Endometrium (tissue), 2 donors: Measurements from ENCODE around the gene MRPL40.

ENCODE experiments used
- FAIRE-seq: peaks from 2 replicates; lab custom pipeline; 2012; peaks lifted over from hg19 to GRCh38; lab: Jason Lieb, UNC
- donor health status: control.
- donor health status: control.

The MRPL40 gene

GRCh38 chr22:19432133-19432851, at the start of gene MRPL40:
Gene MRPL40 (plus strand): TSS chr22:19432545. CDS start chr22:19432555, 10 bp downstream.
- FAIRE-seq = no peak

GRCh38 chr22:19383292-19383691, 49.1 kb upstream of the MRPL40 start:
- FAIRE-seq = no peak

GRCh38 chr22:19385221-19385906, 47.0 kb upstream of the MRPL40 start:
- no peak for FAIRE-seq

- no peak for FAIRE-seq
Observed at GRCh38 chr22:19386248-19386647, 46.1 kb upstream of the MRPL40 start.

GRCh38 chr22:19387038-19387437, 45.3 kb upstream of the MRPL40 start:
- FAIRE-seq = no peak

- FAIRE-seq = no peak
Observed at GRCh38 chr22:19387575-19387974, 44.8 kb upstream of the MRPL40 start.

GRCh38 chr22:19393704-19394103, 38.6 kb upstream of the MRPL40 start:
- no peak for FAIRE-seq

- no peak for FAIRE-seq
Observed at GRCh38 chr22:19394274-19395050, 37.9 kb upstream of the MRPL40 start.

- FAIRE-seq = no peak
Observed at GRCh38 chr22:19395276-19395675, 37.1 kb upstream of the MRPL40 start.

GRCh38 chr22:19396561-19396933, 35.8 kb upstream of the MRPL40 start:
- no peak for FAIRE-seq

GRCh38 chr22:19396934-19397733, 35.2 kb upstream of the MRPL40 start:
- FAIRE-seq = no peak

- no peak for FAIRE-seq
Observed at GRCh38 chr22:19397734-19398104, 34.6 kb upstream of the MRPL40 start.

GRCh38 chr22:19398206-19398605, 34.1 kb upstream of the MRPL40 start:
- FAIRE-seq = no peak

- no peak for FAIRE-seq
Observed at GRCh38 chr22:19398652-19399051, 33.7 kb upstream of the MRPL40 start.

GRCh38 chr22:19400881-19401280, 31.5 kb upstream of the MRPL40 start:
- no peak for FAIRE-seq

- no peak for FAIRE-seq
Observed at GRCh38 chr22:19401483-19401882, 30.9 kb upstream of the MRPL40 start.

GRCh38 chr22:19402642-19403191, 29.6 kb upstream of the MRPL40 start:
- no peak for FAIRE-seq

- FAIRE-seq = no peak
Observed at GRCh38 chr22:19404676-19405075, 27.7 kb upstream of the MRPL40 start.

GRCh38 chr22:19405133-19405532, 27.2 kb upstream of the MRPL40 start:
- FAIRE-seq = no peak

- no peak for FAIRE-seq
Observed at GRCh38 chr22:19405652-19406051, 26.7 kb upstream of the MRPL40 start.

- no peak for FAIRE-seq
Observed at GRCh38 chr22:19406281-19406811, 26.0 kb upstream of the MRPL40 start.

GRCh38 chr22:19406846-19407245, 25.5 kb upstream of the MRPL40 start:
- FAIRE-seq = no peak
